Choroid plexus epithelial cell (primary cell): Measurements from ENCODE around the gene PTAR1.
A peak's percentile ranks its signal among the peaks of the same experiment; 100 is the strongest.

ENCODE experiments used
- DNase-seq: peaks from one replicate; pipeline ENCODE4 v3.0.0-alpha.2; 2010; ENCODE audit warnings: low read depth
- H3K4me3 ChIP-seq: 2 replicates; pipeline ENCODE4 v1.5.1; 2011; ENCODE audit warnings: low read depth, mild to moderate bottlenecking, control low read depth, low read length, moderate library complexity
- CTCF ChIP-seq: conservative IDR thresholded peaks from 2 replicates; pipeline ENCODE4 v1.5.1; 2011; ENCODE audit warnings: low read depth, mild to moderate bottlenecking, control low read depth, inconsistent platforms, low read length, moderate library complexity

Gene PTAR1

DNA sequence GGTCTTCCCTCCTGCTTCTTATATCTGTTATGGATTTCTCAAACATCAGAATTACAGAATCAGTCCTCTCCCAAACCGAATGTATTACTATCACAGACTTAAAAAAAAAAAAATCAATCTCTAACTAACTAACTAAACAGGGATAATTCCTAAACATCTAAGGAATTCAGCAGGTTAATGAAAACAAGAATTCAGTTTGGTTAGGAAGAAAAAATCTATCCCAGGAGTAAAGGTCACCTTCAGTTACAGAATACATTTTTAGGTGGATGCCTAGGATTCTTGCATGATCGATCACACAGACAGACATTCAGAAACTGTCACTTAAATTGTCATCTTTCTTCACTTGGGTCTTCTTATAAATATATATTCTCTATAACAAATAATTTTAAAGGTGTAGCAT, 11.5 kb downstream of the PTAR1 start:
- TF ChIP-seq CTCF = no peak
- no peak for DNase-seq
- H3K4me3 ChIP-seq = no peak overlapping the region

DNA sequence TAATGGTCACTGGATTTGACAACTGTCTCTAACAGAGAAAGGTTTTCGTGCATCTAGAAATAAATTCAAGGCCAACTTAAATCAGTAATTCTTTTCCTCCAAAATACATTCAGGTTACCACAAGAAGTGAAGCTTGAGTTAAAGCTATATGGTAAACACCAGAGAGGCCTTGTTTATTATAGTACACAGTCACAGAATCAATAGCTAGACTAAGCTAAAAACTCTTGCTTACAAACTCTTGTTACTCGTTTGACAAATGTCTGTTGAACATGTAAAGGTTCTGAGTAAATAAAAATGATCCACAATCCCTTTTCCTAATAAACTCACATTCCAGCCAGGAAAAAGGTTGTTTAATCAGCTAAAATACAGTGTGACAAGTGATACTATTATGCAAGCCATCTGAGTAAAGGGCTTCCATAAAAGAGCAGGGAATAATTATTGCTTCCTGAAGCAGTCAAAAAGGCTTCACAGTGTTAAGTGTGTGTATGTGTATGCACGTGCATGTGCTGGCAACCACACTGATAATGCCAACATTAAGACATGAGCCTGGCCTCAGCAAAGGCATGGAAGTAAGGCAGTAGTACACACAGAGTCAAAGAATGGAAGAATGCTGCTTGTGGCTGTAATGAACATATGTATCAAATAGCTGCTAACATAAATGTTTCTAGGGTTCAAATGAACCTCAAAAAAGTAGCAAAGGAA, 12.8 kb downstream of the PTAR1 start:
- no peak for DNase-seq
- no peak overlapping the region for H3K4me3 ChIP-seq
- TF ChIP-seq CTCF = no peak

- TF ChIP-seq CTCF = peak; percentile 54
- H3K4me3 ChIP-seq = no peak overlapping the region
- DNase-seq = peak; percentile 53
Measured at GRCh38 chr9:69745716-69746437, 13.9 kb downstream of the PTAR1 start.

GRCh38 chr9:69744688-69745380, 15.0 kb downstream of the PTAR1 start:
- no peak for TF ChIP-seq CTCF
- H3K4me3 ChIP-seq = no peak overlapping the region
- no peak for DNase-seq

DNA sequence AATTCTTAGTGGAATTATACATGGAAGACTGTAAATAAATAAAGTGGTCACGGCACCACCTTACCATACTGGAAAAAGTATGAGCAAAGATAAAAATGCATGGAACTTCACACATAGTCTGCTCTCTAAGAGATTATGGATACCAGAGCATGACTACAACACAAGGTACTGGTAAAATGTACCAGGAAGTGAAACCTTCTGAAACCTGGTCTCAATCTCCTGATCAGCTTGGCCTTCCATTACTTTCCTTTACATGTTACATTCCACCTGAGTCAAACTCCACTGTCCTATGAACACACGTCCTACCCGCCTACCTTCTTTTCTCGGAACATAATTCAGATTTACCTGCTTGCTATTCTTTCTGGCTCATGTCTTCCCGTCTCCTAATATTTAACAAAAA, 15.9 kb downstream of the PTAR1 start:
- DNase-seq = no peak
- no peak overlapping the region for H3K4me3 ChIP-seq
- no peak for TF ChIP-seq CTCF

GRCh38 chr9:69740872-69741505, 18.8 kb downstream of the PTAR1 start:
- no peak for TF ChIP-seq CTCF
- no peak overlapping the region for H3K4me3 ChIP-seq
- no peak for DNase-seq
